AG10803 (cell line): Measurements from ENCODE around the gene HECTD4.

Experiments used
- DNase-seq: peaks from one replicate; pipeline ENCODE4 v3.0.0; 2010; ENCODE audit warnings: low read depth
- H3K4me3 ChIP-seq: 2 replicates; pipeline ENCODE4 v1.5.1; 2011; ENCODE audit warnings: mild to moderate bottlenecking, low read length, control low read depth
- CTCF ChIP-seq: conservative IDR thresholded peaks from 2 replicates; pipeline ENCODE4 v1.5.1; 2011; ENCODE audit warnings: mild to moderate bottlenecking, low read length, control low read depth, inconsistent platforms

HECTD4 gene

GRCh38 chr12:112131686-112132085 lies 250.5 kb downstream of the HECTD4 start:
- no peak for TF ChIP-seq CTCF
- DNase-seq, result peak; percentile 62
- no peak overlapping the region for H3K4me3 ChIP-seq

GRCh38 chr12:112130441-112130998 lies 251.7 kb downstream of the HECTD4 start:
- peak overlapping the region; percentile 35 for H3K4me3 ChIP-seq
- TF ChIP-seq CTCF, result no peak
- peak; percentile 23 for DNase-seq

GRCh38 chr12:112126911-112127310 lies 255.3 kb downstream of the HECTD4 start:
- TF ChIP-seq CTCF, result no peak
- peak overlapping the region; percentile 24 for H3K4me3 ChIP-seq
- no peak for DNase-seq

- peak overlapping the region; percentile 96 for H3K4me3 ChIP-seq
- DNase-seq, result no peak
- TF ChIP-seq CTCF, result no peak
Measured at GRCh38 chr12:112126000-112126438, 256.2 kb downstream of the HECTD4 start.

- TF ChIP-seq CTCF, result no peak
- DNase-seq, result peak; percentile 96
- peak within 1 kb of the TSS; percentile 96 for H3K4me3 ChIP-seq
Measured at GRCh38 chr12:112125250-112125999, 256.8 kb downstream of the HECTD4 start, which contains the start of gene TRAFD1. TRAFD1 (plus strand) TSS chr12:112125560; CDS start chr12:112130523, 4,963 bp downstream.

- H3K4me3 ChIP-seq, result no peak overlapping the region; the same call in 1 of the 2 replicates
- DNase-seq, result no peak
- no peak for TF ChIP-seq CTCF
Measured at GRCh38 chr12:112124918-112125249, 257.3 kb downstream of the HECTD4 start.
